Measurements from ENCODE around the gene GPR143. TPM values are rescaled to one million over a fixed set of nuclear protein-coding genes. Genes with fewer than 3 reads are reported as not detected.

Gene GPR143
- total and polyA plus RNA-seq, 5 donors from 2014 or later, result 0.10 to 0.18 TPM; not detected in 3

GRCh38 chrX:9706421-9706820 is 59.2 kb downstream of the GPR143 start:
- peaks cover 5 to 10% (median 6%) of the 10 kb centered on the region in 4 donors for H3K4me1 Mint-ChIP-seq
- H3K9me3 Mint-ChIP-seq, result peaks cover 0 to 3% (median 0%) of the 10 kb centered on the region in 7 donors
- H3K36me3 Mint-ChIP-seq, result peaks cover 14% of the 10 kb centered on the region
- Histone ChIP-seq H3K27ac (ENCODE audit: insufficient read depth, low read length, poor library complexity, severe bottlenecking) (no peak overlapping the region), H3K9me3 (ENCODE audit: control insufficient read depth in 2 of 2, low read length in 2 of 2) (no peaks in the 10 kb centered on the region), H3K4me3 (ENCODE audit: low read depth, low read length) (no peak overlapping the region), H3K36me3 (ENCODE audit: control insufficient read depth, insufficient read depth, low read length) (peaks cover 6% of the 10 kb centered on the region), H3K4me1 (ENCODE audit: control insufficient read depth, insufficient read depth, low read length, poor library complexity, severe bottlenecking) (no peaks in the 10 kb centered on the region), H3K27me3 (ENCODE audit: control insufficient read depth, insufficient read depth, low read length) (no peaks in the 10 kb centered on the region)
- DNase-seq (no peak), ATAC-seq (ENCODE audit: low read depth in 2 of 2) (no peak)
- no peak overlapping the region for H3K27ac Mint-ChIP-seq
- no peak overlapping the region for H3K4me3 Mint-ChIP-seq
- H3K27me3 Mint-ChIP-seq, result no peaks in the 10 kb centered on the region

GRCh38 chrX:9704876-9705465 is 60.7 kb downstream of the GPR143 start:
- Histone ChIP-seq H3K4me1 (ENCODE audit: control insufficient read depth, insufficient read depth, low read length, poor library complexity, severe bottlenecking) (no peaks in the 10 kb centered on the region), H3K27me3 (ENCODE audit: control insufficient read depth, insufficient read depth, low read length) (no peaks in the 10 kb centered on the region), H3K36me3 (ENCODE audit: control insufficient read depth, insufficient read depth, low read length) (peaks cover 5% of the 10 kb centered on the region), H3K9me3 (ENCODE audit: control insufficient read depth in 2 of 2, low read length in 2 of 2) (no peaks in the 10 kb centered on the region), H3K27ac (ENCODE audit: insufficient read depth, low read length, poor library complexity, severe bottlenecking) (no peak overlapping the region), H3K4me3 (ENCODE audit: low read depth, low read length) (no peak overlapping the region)
- Mint-ChIP-seq H3K4me3 (no peak overlapping the region), H3K36me3 (peaks cover 16% of the 10 kb centered on the region), H3K27me3 (no peaks in the 10 kb centered on the region), H3K4me1 (peaks cover 5 to 10% (median 6%) of the 10 kb centered on the region in 4 donors), H3K9me3 (peaks cover 0 to 3% (median 0%) of the 10 kb centered on the region in 7 donors), H3K27ac (no peak overlapping the region)
- ATAC-seq (ENCODE audit: low read depth in 2 of 2) (no peak), DNase-seq (no peak)

GRCh38 chrX:9703406-9703805 is 62.2 kb downstream of the GPR143 start:
- peaks cover 0 to 3% (median 0%) of the 10 kb centered on the region in 4 donors for H3K4me1 Mint-ChIP-seq

GRCh38 chrX:9701790-9702189 is 63.9 kb downstream of the GPR143 start:
- H3K4me3 ChIP-seq (ENCODE audit: low read depth, low read length), result no peak overlapping the region
- H3K27ac ChIP-seq (ENCODE audit: insufficient read depth, low read length, poor library complexity, severe bottlenecking), result no peak overlapping the region
- H3K4me1 Mint-ChIP-seq, result no peaks in the 10 kb centered on the region
- ATAC-seq (ENCODE audit: low read depth in 2 of 2) (no peak), DNase-seq (no peak)
- no peak overlapping the region for H3K4me3 Mint-ChIP-seq
- no peak overlapping the region for H3K27ac Mint-ChIP-seq
- H3K27me3 ChIP-seq (ENCODE audit: control insufficient read depth, insufficient read depth, low read length), result no peaks in the 10 kb centered on the region
- H3K9me3 ChIP-seq (ENCODE audit: control insufficient read depth in 2 of 2, low read length in 2 of 2), result no peaks in the 10 kb centered on the region
- H3K36me3 Mint-ChIP-seq, result peaks cover 12% of the 10 kb centered on the region
- H3K4me1 ChIP-seq (ENCODE audit: control insufficient read depth, insufficient read depth, low read length, poor library complexity, severe bottlenecking), result no peaks in the 10 kb centered on the region
- no peaks in the 10 kb centered on the region for H3K36me3 ChIP-seq (ENCODE audit: control insufficient read depth, insufficient read depth, low read length)
- H3K27me3 Mint-ChIP-seq, result no peaks in the 10 kb centered on the region
- H3K9me3 Mint-ChIP-seq, result peaks cover 0 to 3% (median 0%) of the 10 kb centered on the region in 7 donors

More at GRCh38 chrX:9703406-9703805, 62.2 kb downstream of the GPR143 start:
- DNase-seq (no peak), ATAC-seq (ENCODE audit: low read depth in 2 of 2) (no peak)
- Histone ChIP-seq H3K4me1 (ENCODE audit: control insufficient read depth, insufficient read depth, low read length, poor library complexity, severe bottlenecking) (no peaks in the 10 kb centered on the region), H3K27me3 (ENCODE audit: control insufficient read depth, insufficient read depth, low read length) (no peaks in the 10 kb centered on the region), H3K4me3 (ENCODE audit: low read depth, low read length) (no peak overlapping the region), H3K9me3 (ENCODE audit: control insufficient read depth in 2 of 2, low read length in 2 of 2) (no peaks in the 10 kb centered on the region), H3K27ac (ENCODE audit: insufficient read depth, low read length, poor library complexity, severe bottlenecking) (no peak overlapping the region), H3K36me3 (ENCODE audit: control insufficient read depth, insufficient read depth, low read length) (no peaks in the 10 kb centered on the region)
- Mint-ChIP-seq H3K27ac (no peak overlapping the region), H3K4me3 (no peak overlapping the region), H3K36me3 (peaks cover 12% of the 10 kb centered on the region), H3K27me3 (no peaks in the 10 kb centered on the region), H3K9me3 (peaks cover 0 to 3% (median 0%) of the 10 kb centered on the region in 7 donors)

- Histone ChIP-seq H3K9me3 (ENCODE audit: control insufficient read depth in 2 of 2, low read length in 2 of 2) (no peaks in the 10 kb centered on the region), H3K4me1 (ENCODE audit: control insufficient read depth, insufficient read depth, low read length, poor library complexity, severe bottlenecking) (no peaks in the 10 kb centered on the region), H3K4me3 (ENCODE audit: low read depth, low read length) (no peak overlapping the region), H3K27ac (ENCODE audit: insufficient read depth, low read length, poor library complexity, severe bottlenecking) (no peak overlapping the region), H3K27me3 (ENCODE audit: control insufficient read depth, insufficient read depth, low read length) (no peaks in the 10 kb centered on the region), H3K36me3 (ENCODE audit: control insufficient read depth, insufficient read depth, low read length) (no peaks in the 10 kb centered on the region)
- H3K36me3 Mint-ChIP-seq, result peaks cover 18% of the 10 kb centered on the region
- H3K9me3 Mint-ChIP-seq, result peaks cover 0 to 3% (median 0%) of the 10 kb centered on the region in 7 donors
- no peak overlapping the region for H3K27ac Mint-ChIP-seq
- no peaks in the 10 kb centered on the region for H3K27me3 Mint-ChIP-seq
- ATAC-seq (ENCODE audit: low read depth in 2 of 2), result no peak
- no peaks in the 10 kb centered on the region for H3K4me1 Mint-ChIP-seq
- no peak overlapping the region for H3K4me3 Mint-ChIP-seq
- DNase-seq, result no peak
Observed at GRCh38 chrX:9700555-9700954, 65.1 kb downstream of the GPR143 start.

GRCh38 chrX:9698576-9698975 is 67.1 kb downstream of the GPR143 start:
- Mint-ChIP-seq H3K36me3 (peaks cover 25% of the 10 kb centered on the region), H3K4me1 (peaks cover 0 to 2% (median 0%) of the 10 kb centered on the region in 4 donors)

GRCh38 chrX:9693307-9694001 is 72.2 kb downstream of the GPR143 start:
- Mint-ChIP-seq H3K27ac (no peak overlapping the region), H3K9me3 (no peaks in the 10 kb centered on the region), H3K4me3 (no peak overlapping the region), H3K4me1 (peaks cover 0 to 12% (median 0%) of the 10 kb centered on the region in 4 donors), H3K36me3 (peaks cover 34% of the 10 kb centered on the region), H3K27me3 (no peaks in the 10 kb centered on the region)
- Histone ChIP-seq H3K27ac (ENCODE audit: insufficient read depth, low read length, poor library complexity, severe bottlenecking) (no peak overlapping the region), H3K4me1 (ENCODE audit: control insufficient read depth, insufficient read depth, low read length, poor library complexity, severe bottlenecking) (no peaks in the 10 kb centered on the region), H3K27me3 (ENCODE audit: control insufficient read depth, insufficient read depth, low read length) (no peaks in the 10 kb centered on the region), H3K4me3 (ENCODE audit: low read depth, low read length) (no peak overlapping the region), H3K9me3 (ENCODE audit: control insufficient read depth in 2 of 2, low read length in 2 of 2) (no peaks in the 10 kb centered on the region), H3K36me3 (ENCODE audit: control insufficient read depth, insufficient read depth, low read length) (peaks cover 10% of the 10 kb centered on the region)
- ATAC-seq (ENCODE audit: low read depth in 2 of 2), result peak; percentile 39 to 47
- DNase-seq, result peak in 1 of 3 donors; percentile 64

More at GRCh38 chrX:9698576-9698975, 67.1 kb downstream of the GPR143 start:
- no peak overlapping the region for H3K27ac ChIP-seq (ENCODE audit: insufficient read depth, low read length, poor library complexity, severe bottlenecking)
- H3K36me3 ChIP-seq (ENCODE audit: control insufficient read depth, insufficient read depth, low read length), result peaks cover 3% of the 10 kb centered on the region
- H3K9me3 ChIP-seq (ENCODE audit: control insufficient read depth in 2 of 2, low read length in 2 of 2), result no peaks in the 10 kb centered on the region
- Mint-ChIP-seq H3K4me3 (no peak overlapping the region), H3K27ac (no peak overlapping the region), H3K27me3 (no peaks in the 10 kb centered on the region), H3K9me3 (peaks cover 0 to 3% (median 0%) of the 10 kb centered on the region in 7 donors)
- no peaks in the 10 kb centered on the region for H3K27me3 ChIP-seq (ENCODE audit: control insufficient read depth, insufficient read depth, low read length)
- H3K4me1 ChIP-seq (ENCODE audit: control insufficient read depth, insufficient read depth, low read length, poor library complexity, severe bottlenecking), result no peaks in the 10 kb centered on the region
- no peak for DNase-seq
- H3K4me3 ChIP-seq (ENCODE audit: low read depth, low read length), result no peak overlapping the region
- no peak for ATAC-seq (ENCODE audit: low read depth in 2 of 2)

All from CD4-positive, CD25-positive, alpha-beta regulatory T cell (primary cell).